Activated CD4-positive, alpha-beta T cell treated with anti-CD3 and anti-CD28 coated beads, Interleukin-2, amount 50 U/mL, for 1 hour (primary cell): ENCODE data around the gene HFE.
"Not testable (repeated sequence)": the region's sequence is repeated elsewhere in the genome, so short reads cannot be mapped to it uniquely, and the experiment has no call there.

Experiments
- DNase-seq: peaks from one replicate; pipeline ENCODE4 v3.0.0-alpha.2; 2020

HFE gene

GRCh38 chr6:26113570-26113969 is 26.3 kb downstream of the HFE start:
- no peak for DNase-seq

GRCh38 chr6:26115226-26115625 is 28.0 kb downstream of the HFE start:
- DNase-seq: no peak

GRCh38 chr6:26116267-26116666 is 29.0 kb downstream of the HFE start:
- DNase-seq: no peak

- no peak for DNase-seq
Observed at GRCh38 chr6:26118999-26119398, 31.8 kb downstream of the HFE start.

- DNase-seq: not testable (repeated sequence)
Observed at GRCh38 chr6:26120115-26120514, 32.9 kb downstream of the HFE start.

- DNase-seq: no peak
Observed at GRCh38 chr6:26120807-26121140, 33.5 kb downstream of the HFE start.

- no peak for DNase-seq
Observed at GRCh38 chr6:26121141-26122004, 34.1 kb downstream of the HFE start.

GRCh38 chr6:26122005-26122388 is 34.8 kb downstream of the HFE start:
- no peak for DNase-seq

- DNase-seq: no peak
Observed at GRCh38 chr6:26122402-26122792, 35.2 kb downstream of the HFE start.

- DNase-seq: peak; percentile 90
Observed at GRCh38 chr6:26122793-26123674, 35.8 kb downstream of the HFE start.

GRCh38 chr6:26123675-26123946 is 36.4 kb downstream of the HFE start:
- peak; percentile 62 for DNase-seq

- DNase-seq: peak; percentile 49
Observed at GRCh38 chr6:26123947-26124780, 36.9 kb downstream of the HFE start.

GRCh38 chr6:26124781-26125685 is 37.8 kb downstream of the HFE start:
- DNase-seq: peak; percentile 2

GRCh38 chr6:26126394-26127235 is 39.4 kb downstream of the HFE start:
- no peak for DNase-seq

GRCh38 chr6:26128013-26128771 is 41.0 kb downstream of the HFE start:
- no peak for DNase-seq

- no peak for DNase-seq
Observed at GRCh38 chr6:26129656-26130055, 42.4 kb downstream of the HFE start.

GRCh38 chr6:26130581-26131249 is 43.5 kb downstream of the HFE start:
- DNase-seq: no peak

GRCh38 chr6:26131618-26132017 is 44.4 kb downstream of the HFE start:
- DNase-seq: no peak

- no peak for DNase-seq
Observed at GRCh38 chr6:26133730-26134129, 46.5 kb downstream of the HFE start.

- DNase-seq: no peak
Observed at GRCh38 chr6:26136321-26136720, 49.1 kb downstream of the HFE start.
